Stomach (tissue), 9 donors: ENCODE measurements around the gene TRIB2. TPM values are rescaled to one million over a fixed set of nuclear protein-coding genes. Genes with fewer than 3 reads are reported as not detected.

Experiments
- DNase-seq, 2 donors: peaks; one replicate each; pipeline versions ENCODE4 v3.0.0 to v3.0.0-alpha.2; 2013 to 2019
- H3K27ac ChIP-seq, 5 donors: fragments of 200-600 bp in 4 of 5; sonication (generic) in 4 of 5; one replicate each; pipeline ENCODE4 v1.5.1; 2013 to 2019; ENCODE audit warnings: mild to moderate bottlenecking in 1 of 5, moderate library complexity in 1 of 5
- H3K27me3 ChIP-seq, 3 donors: fragments of 200-600 bp; sonication (generic); one replicate each; pipeline ENCODE4 v1.5.1; 2017 to 2019; ENCODE audit warnings: mixed run types in 1 of 3
- H3K36me3 ChIP-seq, 4 donors: fragments of 200-600 bp; sonication (generic); 1 replicate in 3 of 4; 2 replicates in 1 of 4; pipeline ENCODE4 v1.5.1; 2016 to 2019
- H3K4me1 ChIP-seq, 4 donors: fragments of 200-600 bp; sonication (generic); one replicate each; pipeline ENCODE4 v1.5.1; 2016 to 2019
- H3K4me3 ChIP-seq, 4 donors: fragments of 200-600 bp; sonication (generic) in 3 of 4; one replicate each; pipeline ENCODE4 v1.5.1; 2016 to 2019; ENCODE audit warnings: mild to moderate bottlenecking in 1 of 4
- H3K9me3 ChIP-seq, 4 donors: fragments of 200-600 bp; sonication (generic); one replicate each; pipeline ENCODE4 v1.5.1; 2016 to 2019
- EP300 ChIP-seq: sonication (generic); formaldehyde crosslinking; IDR thresholded peaks from one replicate; pipeline ENCODE4 v1.6.1; 2017; ENCODE audit warnings: antibody characterized with exemption
- POLR2A ChIP-seq, 4 donors: fragments of 450-650 bp; IDR thresholded peaks; one replicate each; pipeline ENCODE4 v1.6.1; 2016; ENCODE audit warnings: antibody characterized with exemption in 4 of 4, control low read depth in 2 of 4, mild to moderate bottlenecking in 1 of 4, moderate library complexity in 1 of 4
- POLR2AphosphoS5 ChIP-seq, 3 donors: sonication (generic); formaldehyde crosslinking; IDR thresholded peaks; one replicate each; pipeline ENCODE4 v1.6.1; 2016; ENCODE audit warnings: antibody characterized with exemption in 3 of 3
- WGBS, 5 donors: extraction: QIAGEN DNeasy Blood & Tissue Kit in 3 of 5; methylation state at CpG; one replicate each; pipeline versions ENCODE4 v1.1.5 to v1.1.7; 2013 to 2018; 5-methylcytosine and 5-hydroxymethylcytosine counted together
- intact Hi-C: fragments of 100-400 bp; cut with DNase I; formaldehyde crosslinking; loops from one replicate; pipeline ENCODE4 v1.15.1; 2023; ENCODE audit warnings: low total_unique reads
- polyA plus RNA-seq, 3 donors: library from polyadenylated mRNA; stranded (reverse); fragments of 200-250 nt; gene quantifications; one replicate each; pipeline ENCODE4 v1.2.3, GENCODE V29; 2013
- total RNA-seq, 5 donors: library from RNA; depleted of rRNA; stranded (reverse); fragments of >200 nt; gene quantifications; one replicate each; pipeline versions ENCODE4 v1.1.0 to v1.2.3, GENCODE V29; 2014 to 2016
- TF ChIP-seq, protein P1 (sequence below), 7 experiments: fragments of 450-650 bp in 4 of 7; fragments of 200-600 bp in 3 of 7; sonication (generic) in 3 of 7; IDR thresholded peaks; one replicate each; pipeline ENCODE4 v1.5.1; 2016 to 2019; ENCODE audit warnings: antibody characterized with exemption in 7 of 7, control low read depth in 2 of 7, mild to moderate bottlenecking in 1 of 7
- donor health status: healthy with polysubstance abuse.
- donor health status: Bipolar disorder and iron deficiency.
- donor health status: healthy.

Gene TRIB2
- total and polyA plus RNA-seq, 8 donors, result 6.4 to 226 (median 50.6) TPM

DNA sequence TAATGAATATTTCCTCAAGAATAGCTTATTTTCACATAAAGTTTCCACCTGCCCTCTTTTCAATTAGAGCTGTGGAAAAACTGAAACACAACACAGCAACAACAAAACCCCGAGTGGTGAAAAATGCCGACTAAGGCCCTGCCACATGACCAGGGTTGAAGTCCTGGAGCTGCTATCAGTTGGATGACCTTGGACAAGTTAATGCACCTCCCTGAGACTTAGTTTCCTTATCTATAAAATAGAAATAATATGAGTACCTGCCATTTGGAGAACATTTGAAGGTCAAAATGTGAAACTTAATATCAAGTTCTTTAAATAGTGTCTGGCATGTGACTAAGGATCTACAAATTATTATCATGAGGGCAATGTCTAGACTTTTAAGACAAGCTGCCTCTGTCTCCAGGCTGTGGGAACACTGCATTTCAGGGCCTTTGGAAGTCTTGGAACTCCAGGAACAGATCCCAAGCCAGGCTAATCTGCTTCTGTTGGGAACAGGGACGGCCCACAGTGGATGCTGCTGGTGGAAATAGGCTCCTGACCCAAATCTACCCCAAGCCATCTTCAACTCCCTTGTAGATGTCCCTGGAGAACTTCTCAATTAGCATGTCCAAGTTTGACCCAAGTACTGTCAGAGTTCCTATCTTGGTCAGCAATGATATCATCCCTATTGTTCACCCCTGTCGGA lies 42.0 kb upstream of the TRIB2 start:
- TF ChIP-seq EP300, result no peak
- TF ChIP-seq POLR2AphosphoS5 (IDR thresholded peaks at IDR 0.05), result peak in 1 of 3 donors; percentile 25
- Histone ChIP-seq H3K36me3 (no peaks in the 10 kb centered on the region), H3K27me3 (no peaks in the 10 kb centered on the region), H3K27ac (peak overlapping the region; percentile 56 to 87 (median 80)), H3K4me1 (peaks cover 0 to 14% (median 5%) of the 10 kb centered on the region in 4 donors), H3K4me3 (no peak overlapping the region), H3K9me3 (no peaks in the 10 kb centered on the region)
- 49 to 71% (median 56%) methylated on average over 4 of the region's 4 CpGs for WGBS, 5 donors
- intact Hi-C loops, result no loop called here
- peak in 1 of 2 donors; percentile 34 for DNase-seq

DNA sequence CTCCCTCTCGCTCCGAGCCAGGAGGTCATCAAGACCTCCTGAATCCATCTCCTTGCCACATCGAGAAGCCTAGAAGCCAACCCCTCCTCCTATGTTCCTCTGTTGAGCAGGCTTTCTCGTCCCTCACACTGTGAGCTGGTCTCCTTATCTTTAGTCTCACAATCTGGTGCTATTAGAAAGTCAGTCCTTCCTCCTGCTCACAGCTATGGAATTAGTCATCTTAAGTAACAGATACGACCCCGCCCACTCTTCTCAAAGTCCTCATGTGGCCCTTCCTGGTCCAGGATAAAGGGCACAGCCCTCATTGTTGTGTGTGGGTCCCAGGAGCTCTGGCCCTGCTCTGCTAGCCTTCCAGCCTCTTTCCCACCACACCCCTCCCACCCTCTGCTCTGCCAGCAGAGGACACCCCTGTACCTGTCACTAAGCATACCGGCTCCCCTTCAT lies 41.4 kb upstream of the TRIB2 start:
- Histone ChIP-seq H3K4me1 (peaks cover 0 to 14% (median 5%) of the 10 kb centered on the region in 4 donors), H3K27me3 (no peaks in the 10 kb centered on the region), H3K36me3 (no peaks in the 10 kb centered on the region), H3K4me3 (no peak overlapping the region), H3K27ac (peak overlapping the region; percentile 56 to 87 (median 80)), H3K9me3 (no peaks in the 10 kb centered on the region)
- 40 to 76% (median 59%) methylated on average over 6 to 7 of the region's 7 CpGs for WGBS, 5 donors
- peak; percentile 64 to 76 for DNase-seq
- intact Hi-C loops, result no loop called here
- TF ChIP-seq EP300, result no peak
- TF ChIP-seq POLR2AphosphoS5 (IDR thresholded peaks at IDR 0.05), result peak in 2 of 3 donors; percentile 58 to 63

- no peaks in the 10 kb centered on the region for H3K36me3 ChIP-seq
Measured at GRCh38 chr2:12675801-12676200, 40.9 kb upstream of the TRIB2 start.

DNA sequence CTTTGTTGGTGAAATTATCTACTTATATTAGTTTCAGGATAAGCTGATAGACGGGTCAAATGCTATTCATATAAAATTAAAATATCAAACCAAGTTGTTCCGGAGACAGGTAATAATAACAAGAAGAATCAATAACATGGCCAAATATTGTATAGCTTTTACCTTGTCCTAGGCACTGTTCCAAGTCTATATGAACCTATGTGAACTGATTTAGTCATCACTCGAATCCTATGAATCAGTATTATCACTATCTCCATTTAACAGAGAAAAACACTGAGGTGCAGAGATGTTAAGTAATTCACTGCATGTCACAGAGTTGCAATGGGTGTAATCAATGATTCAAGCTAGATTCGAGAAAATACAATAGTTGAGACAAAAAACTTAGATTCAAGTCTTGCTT lies 40.0 kb upstream of the TRIB2 start:
- no peak overlapping the region for H3K4me3 ChIP-seq
- WGBS, 5 donors, result 53 to 83% (median 72%) methylated on average over 4 of the region's 4 CpGs
- no peaks in the 10 kb centered on the region for H3K9me3 ChIP-seq
- TF ChIP-seq, protein P1, sequence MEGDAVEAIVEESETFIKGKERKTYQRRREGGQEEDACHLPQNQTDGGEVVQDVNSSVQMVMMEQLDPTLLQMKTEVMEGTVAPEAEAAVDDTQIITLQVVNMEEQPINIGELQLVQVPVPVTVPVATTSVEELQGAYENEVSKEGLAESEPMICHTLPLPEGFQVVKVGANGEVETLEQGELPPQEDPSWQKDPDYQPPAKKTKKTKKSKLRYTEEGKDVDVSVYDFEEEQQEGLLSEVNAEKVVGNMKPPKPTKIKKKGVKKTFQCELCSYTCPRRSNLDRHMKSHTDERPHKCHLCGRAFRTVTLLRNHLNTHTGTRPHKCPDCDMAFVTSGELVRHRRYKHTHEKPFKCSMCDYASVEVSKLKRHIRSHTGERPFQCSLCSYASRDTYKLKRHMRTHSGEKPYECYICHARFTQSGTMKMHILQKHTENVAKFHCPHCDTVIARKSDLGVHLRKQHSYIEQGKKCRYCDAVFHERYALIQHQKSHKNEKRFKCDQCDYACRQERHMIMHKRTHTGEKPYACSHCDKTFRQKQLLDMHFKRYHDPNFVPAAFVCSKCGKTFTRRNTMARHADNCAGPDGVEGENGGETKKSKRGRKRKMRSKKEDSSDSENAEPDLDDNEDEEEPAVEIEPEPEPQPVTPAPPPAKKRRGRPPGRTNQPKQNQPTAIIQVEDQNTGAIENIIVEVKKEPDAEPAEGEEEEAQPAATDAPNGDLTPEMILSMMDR (IDR thresholded peaks at IDR 0.05), result no peak
- TF ChIP-seq POLR2A (IDR thresholded peaks at IDR 0.05), result no peak
- TF ChIP-seq POLR2AphosphoS5 (IDR thresholded peaks at IDR 0.05), result no peak
- no peak for TF ChIP-seq EP300
- H3K27me3 ChIP-seq, result no peaks in the 10 kb centered on the region
- no peak for DNase-seq
- no peak overlapping the region for H3K27ac ChIP-seq
- intact Hi-C loops, result no loop called here
- H3K36me3 ChIP-seq, result no peaks in the 10 kb centered on the region
- peaks cover 0 to 14% (median 5%) of the 10 kb centered on the region in 4 donors for H3K4me1 ChIP-seq

More at GRCh38 chr2:12675801-12676200, 40.9 kb upstream of the TRIB2 start:
- no peak overlapping the region for H3K4me3 ChIP-seq
- H3K27ac ChIP-seq, result peak overlapping the region; percentile 56 to 87 (median 80)
- WGBS, 5 donors, result 34 to 53% (median 43%) methylated on average over 5 of the region's 5 CpGs
- intact Hi-C loops, result no loop called here
- H3K27me3 ChIP-seq, result no peaks in the 10 kb centered on the region
- TF ChIP-seq EP300, result no peak
- TF ChIP-seq, protein P1 (IDR thresholded peaks at IDR 0.05), result no peak
- peak in 1 of 3 donors; percentile 32 for TF ChIP-seq POLR2AphosphoS5 (IDR thresholded peaks at IDR 0.05)
- no peak for TF ChIP-seq POLR2A (IDR thresholded peaks at IDR 0.05)
- H3K9me3 ChIP-seq, result no peaks in the 10 kb centered on the region
- peaks cover 0 to 14% (median 5%) of the 10 kb centered on the region in 4 donors for H3K4me1 ChIP-seq
- peak in 1 of 2 donors; percentile 51 for DNase-seq

GRCh38 chr2:12678186-12678585 lies 38.5 kb upstream of the TRIB2 start:
- Histone ChIP-seq H3K27me3 (no peaks in the 10 kb centered on the region), H3K9me3 (no peaks in the 10 kb centered on the region), H3K4me1 (peaks cover 0 to 16% (median 7%) of the 10 kb centered on the region in 4 donors), H3K27ac (no peak overlapping the region), H3K4me3 (no peak overlapping the region), H3K36me3 (no peaks in the 10 kb centered on the region)
- DNase-seq, result no peak
- 74 to 86% (median 84%) methylated on average over 2 of the region's 2 CpGs for WGBS, 5 donors
- no peak for TF ChIP-seq POLR2A (IDR thresholded peaks at IDR 0.05)
- TF ChIP-seq, protein P1 (IDR thresholded peaks at IDR 0.05), result no peak
- no peak for TF ChIP-seq POLR2AphosphoS5 (IDR thresholded peaks at IDR 0.05)
- no peak for TF ChIP-seq EP300
- intact Hi-C loops, result no loop called here
